ENCODE measurements around the gene CCDC186. TPM values are rescaled to one million over a fixed set of nuclear protein-coding genes. Genes with fewer than 3 reads are reported as not detected.

Gene CCDC186
- total and polyA plus RNA-seq, 2 of the 8 experiments (the other 6 are each of a cell fraction or from before 2014, with no cell fraction given) = 3.0 to 30.3 TPM

DNA sequence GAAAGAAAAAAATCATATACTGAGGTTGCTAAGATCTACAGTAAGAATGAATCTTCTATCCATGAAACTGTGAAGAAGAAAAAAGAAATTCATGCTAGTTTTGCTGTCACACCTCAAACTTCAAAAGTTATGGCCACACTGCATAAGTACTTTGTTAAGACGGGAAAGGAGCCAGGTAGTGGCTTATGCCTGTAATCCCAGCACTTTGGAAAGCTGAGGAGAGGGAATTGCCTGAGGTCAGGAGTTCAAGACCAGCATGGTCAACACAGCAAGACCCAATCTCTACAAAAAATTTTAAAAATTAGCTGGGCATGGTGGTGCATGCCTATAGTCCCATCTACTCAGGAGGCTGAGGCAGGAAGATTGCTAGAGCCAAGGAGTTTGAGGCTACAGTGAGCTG, 22.1 kb downstream of the CCDC186 start:
- Histone ChIP-seq H3K4ac (replicated peaks; ENCODE audit: insufficient read length, low read depth, low read length) (no peak overlapping the region), H4K91ac (replicated peaks; ENCODE audit: insufficient read length, low read length) (no peak overlapping the region), H3K79me2 (ENCODE audit: control insufficient read depth in 1 of 2, insufficient read depth in 2 of 2, low read length in 2 of 2) (peaks cover 0 to 2% of the 10 kb centered on the region in 2 experiments; a peak in 1 of 4 replicates), H2AFZ (ENCODE audit: low read length) (no peak overlapping the region), H3K23me2 (ENCODE audit: low read depth, low read length) (no peaks in the 10 kb centered on the region), H3K27ac (ENCODE audit: low read depth, low read length) (no peak overlapping the region), H3K23ac (ENCODE audit: insufficient read length) (no peak overlapping the region), H3K9me3 (ENCODE audit: insufficient read depth in 2 of 2, low read depth in 1 of 2, low read length in 1 of 2) (0 out of 4 replicates have a peak, but pooled peaks cover 0 to 3% of the 10 kb centered on the region in 2 experiments), H2BK15ac (ENCODE audit: low read length) (no peak overlapping the region), H3K18ac (ENCODE audit: extremely low read depth, low read length) (no peak overlapping the region), H2AK5ac (ENCODE audit: low read depth, low read length) (no peak overlapping the region), H3K4me1 (replicated peaks in 1 of 4; ENCODE audit: control insufficient read depth in 3 of 4, insufficient read depth in 4 of 4, low read length in 3 of 4) (no peaks in the 10 kb centered on the region), H4K5ac (ENCODE audit: insufficient read length, low read depth, low read length) (no peak overlapping the region), H3K9ac (replicated peaks in 1 of 4; ENCODE audit: extremely low read depth in 1 of 4, low read depth in 3 of 4, low read length in 3 of 4) (no peak overlapping the region), H3K4me2 (ENCODE audit: insufficient read depth in 1 of 2, low read depth in 2 of 2, low read length in 2 of 2) (no peak overlapping the region), H3K27me3 (replicated peaks in 1 of 4; ENCODE audit: control insufficient read depth in 3 of 4, extremely low read depth in 1 of 4, insufficient read depth in 3 of 4, low read length in 3 of 4) (no peaks in the 10 kb centered on the region), H3K56ac (replicated peaks; ENCODE audit: insufficient read length, low read depth, low read length) (no peak overlapping the region), H2BK120ac (replicated peaks; ENCODE audit: low read depth, low read length) (no peak overlapping the region), H2BK5ac (ENCODE audit: low read depth, low read length) (no peak overlapping the region), H3K36me3 (ENCODE audit: control insufficient read depth in 2 of 4, insufficient read depth in 4 of 4, low read length in 3 of 4) (peaks cover 0 to 28% (median 1%) of the 10 kb centered on the region in 4 experiments; a peak in 5 of 8 replicates), H2BK20ac (ENCODE audit: low read length) (no peak overlapping the region), H3K79me1 (ENCODE audit: low read depth, low read length) (no peaks in the 10 kb centered on the region; the same call in 1 of the 2 replicates), H4K20me1 (replicated peaks in 1 of 2; ENCODE audit: control insufficient read depth in 1 of 2, insufficient read depth in 2 of 2, low read length in 2 of 2) (no peaks in the 10 kb centered on the region), H3K14ac (ENCODE audit: insufficient read length) (no peak overlapping the region), H4K8ac (ENCODE audit: extremely low read depth, insufficient read depth, low read length) (no peak overlapping the region), H3K4me3 (ENCODE audit: extremely low read depth in 1 of 4, insufficient read depth in 2 of 4, low read depth in 3 of 4, low read length in 4 of 4) (no peak overlapping the region), H2BK12ac (ENCODE audit: low read depth, low read length) (no peak overlapping the region)
- ChIA-PET CTCF (ENCODE audit: partially characterized antibody) (no interaction called here), POLR2A (ENCODE audit: partially characterized antibody) (no interaction called here)
- FAIRE-seq = no peak
- no peak for TF ChIP-seq KDM4A (IDR thresholded peaks at IDR 0.05; ENCODE audit: low read depth, low read length, severe bottlenecking)
- no peak for TF ChIP-seq RAD21 (IDR thresholded peaks at IDR 0.05 in 1 of 2, conservative IDR thresholded peaks at IDR 0.05 in 1 of 2; ENCODE audit: low read depth in 2 of 2, low read length in 2 of 2)
- TF ChIP-seq MAX (IDR thresholded peaks at IDR 0.05) = no peak
- TF ChIP-seq RNF2 (IDR thresholded peaks at IDR 0.05; ENCODE audit: borderline replicate concordance, low read depth, low read length, missing control alignments, poor library complexity, severe bottlenecking) = no peak
- TF ChIP-seq BCL11A (IDR thresholded peaks at IDR 0.05; ENCODE audit: low read depth in 2 of 2, low read length in 2 of 2) = no peak
- WGBS, 2 experiments (ENCODE audit: extremely low coverage in 1 of 2, insufficient coverage in 1 of 2, insufficient read length in 1 of 2, insufficient replicate concordance in 2 of 2, low coverage in 1 of 2, low lambda C conversion rate in 2 of 2, missing lambda C conversion rate in 1 of 2) = 100% methylated on average over 1 of the region's 1 CpG; no CpG with 5 or more reads in 1 of the 2 experiments
- no peak for DNase-seq (ENCODE audit: low read depth in 1 of 2, low spot score in 2 of 2)
